ENCODE results near the gene KLF4. TPM values are rescaled to one million over a fixed set of nuclear protein-coding genes. Genes with fewer than 3 reads are reported as not detected.

Gene KLF4
- total RNA-seq (2022) = 19.9 and 23.0 TPM in 2 replicates
- Bru-seq, nascent RNA = percentile 79 among the genes with signal in this experiment
- percentile 68 among the genes with signal in this experiment for BruChase-seq, experiment 1, labeled RNA remaining after a 6-hour chase
- BruChase-seq, experiment 2, labeled RNA remaining after a 2-hour chase = percentile 80 among the genes with signal in this experiment
- long read RNA-seq, transcript KLF4-201 (5 exons, 2,813 nt) = major isoform, 9 of 11 reads
- long read RNA-seq, partial matches to known transcripts = 1 of 11 reads
- long read RNA-seq, other reads (novel, unspliced or antisense) = 0 of 11 reads

DNA sequence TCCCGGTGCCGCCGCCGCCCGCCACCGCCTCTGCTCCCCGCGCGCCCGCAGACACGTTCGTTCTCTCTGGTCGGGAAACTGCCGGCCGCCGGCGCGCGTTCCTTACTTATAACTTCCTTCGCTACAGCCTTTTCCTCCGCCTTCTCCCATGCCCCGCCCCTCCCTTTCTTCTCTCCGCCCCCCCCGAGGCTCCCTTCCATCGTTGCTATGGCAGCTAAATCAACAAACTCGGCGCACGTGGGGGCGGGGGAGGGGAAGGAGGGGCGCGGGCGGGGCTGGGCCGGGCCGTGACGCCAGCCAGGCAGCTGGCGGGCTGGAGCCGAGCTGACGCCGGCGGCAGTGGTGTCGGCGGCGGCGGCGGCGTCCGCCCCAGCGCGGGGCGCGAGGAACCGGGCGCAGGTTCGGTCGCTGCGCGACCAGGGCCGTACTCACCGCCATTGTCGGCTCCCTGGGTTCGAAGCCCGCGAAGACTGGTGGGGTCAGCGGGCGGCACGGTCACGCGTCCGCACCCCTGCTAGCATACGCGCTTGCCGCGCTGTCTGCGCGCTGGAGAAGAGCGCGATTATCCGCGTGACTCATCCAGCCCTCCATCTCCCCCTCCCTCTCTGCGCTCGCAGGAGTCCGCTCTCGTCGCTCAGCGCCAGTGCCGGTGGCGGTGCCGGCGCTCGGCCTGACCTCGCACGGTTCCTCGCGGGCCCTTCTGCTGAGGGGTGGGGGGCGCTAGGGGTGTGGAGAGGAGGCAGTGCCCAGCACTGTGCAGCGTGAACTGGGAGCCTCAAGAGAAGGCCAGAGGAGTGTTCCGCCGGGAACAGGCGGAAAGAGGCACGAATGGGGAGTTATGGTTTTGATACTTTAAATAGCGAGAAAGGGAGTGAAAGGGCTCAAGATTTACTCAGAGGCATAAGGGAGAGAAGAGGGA is at the start of gene KLF4:
KLF4 (minus strand) TSS at position 83 of the 919 bp plus-strand sequence. CDS start 597 bp downstream, outside the sequence.
- BruUV-seq (replicated peaks) = no TSS peak
- H3K4me3 Mint-ChIP-seq (ENCODE audit: low read depth, unreplicated experiment) = peak within 1 kb of the TSS; percentile 84
- peak; percentile 79 for DNase-seq
- peak within 1 kb of the TSS; percentile 94 for H3K27ac Mint-ChIP-seq (ENCODE audit: unreplicated experiment)
- H3K36me3 Mint-ChIP-seq (ENCODE audit: insufficient read depth, unreplicated experiment) = peaks cover 53% of the 10 kb centered on the region
- peaks cover 44% of the 10 kb centered on the region for H3K4me1 Mint-ChIP-seq (ENCODE audit: low read depth, unreplicated experiment)
- no peak for TF ChIP-seq CTCF (IDR thresholded peaks at IDR 0.05; ENCODE audit: unreplicated experiment)
- no peaks in the 10 kb centered on the region for H3K27me3 Mint-ChIP-seq (ENCODE audit: unreplicated experiment)
- no peaks in the 10 kb centered on the region for H3K9me3 Mint-ChIP-seq (ENCODE audit: low read depth, unreplicated experiment)
- CTCF ChIA-PET = interaction anchor here (0.6 kb wide), 3 partner anchors 108 to 782 kb away, joined by 3 to 4 read pairs (median 4); no protein-coding TSS in a partner anchor
- intact Hi-C loops (cut with micrococcal nuclease; ENCODE audit: unreplicated experiment) = loop anchor here (5.0 to 10.0 kb wide), 4 partner anchors 57 to 1275 kb away; no protein-coding TSS in a partner anchor

GRCh38 chr9:107536462-107536861 is 46.9 kb upstream of the KLF4 start:
- peaks cover 8% of the 10 kb centered on the region for H3K4me1 Mint-ChIP-seq (ENCODE audit: low read depth, unreplicated experiment)
- CTCF ChIA-PET = no interaction called here
- intact Hi-C loops (cut with micrococcal nuclease; ENCODE audit: unreplicated experiment) = no loop called here
- H3K4me3 Mint-ChIP-seq (ENCODE audit: low read depth, unreplicated experiment) = no peak overlapping the region
- no peaks in the 10 kb centered on the region for H3K36me3 Mint-ChIP-seq (ENCODE audit: insufficient read depth, unreplicated experiment)
- DNase-seq = no peak
- no TSS peak for BruUV-seq (replicated peaks)
- TF ChIP-seq CTCF (IDR thresholded peaks at IDR 0.05; ENCODE audit: unreplicated experiment) = no peak
- no peaks in the 10 kb centered on the region for H3K9me3 Mint-ChIP-seq (ENCODE audit: low read depth, unreplicated experiment)
- no peak overlapping the region for H3K27ac Mint-ChIP-seq (ENCODE audit: unreplicated experiment)
- H3K27me3 Mint-ChIP-seq (ENCODE audit: unreplicated experiment) = no peaks in the 10 kb centered on the region

GRCh38 chr9:107534510-107535078 is 45.0 kb upstream of the KLF4 start:
- CTCF ChIA-PET = interaction anchor here (0.6 kb wide), 1 partner anchor 66 kb away, joined by 6 read pairs; no protein-coding TSS in a partner anchor
- TF ChIP-seq CTCF (IDR thresholded peaks at IDR 0.05; ENCODE audit: unreplicated experiment) = no peak
- intact Hi-C loops (cut with micrococcal nuclease; ENCODE audit: unreplicated experiment) = no loop called here

DNA sequence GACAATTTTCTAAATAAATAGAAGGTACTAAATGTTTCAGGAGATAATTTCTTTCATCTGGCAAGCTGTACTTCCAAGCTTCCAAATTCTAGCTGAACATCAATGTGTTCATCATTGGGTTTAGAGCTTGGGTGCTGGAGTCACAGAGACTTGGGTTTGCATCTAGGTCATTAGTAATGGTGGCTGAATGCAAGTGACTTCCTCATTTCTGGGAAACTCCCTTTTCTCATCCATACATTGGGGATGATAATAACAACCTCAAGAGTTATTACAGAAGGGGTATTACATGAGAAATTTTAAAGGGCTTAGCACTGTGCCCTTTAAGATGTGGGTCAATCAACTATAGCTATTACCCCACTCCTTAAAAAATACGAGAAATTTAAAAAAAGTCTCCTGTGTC is 41.1 kb upstream of the KLF4 start:
- CTCF ChIA-PET = interaction anchor here (0.7 kb wide), 1 partner anchor 85 kb away, joined by 3 read pairs; no protein-coding TSS in a partner anchor
- no TSS peak for BruUV-seq (replicated peaks)
- intact Hi-C loops (cut with micrococcal nuclease; ENCODE audit: unreplicated experiment) = no loop called here
- no peaks in the 10 kb centered on the region for H3K36me3 Mint-ChIP-seq (ENCODE audit: insufficient read depth, unreplicated experiment)
- H3K27me3 Mint-ChIP-seq (ENCODE audit: unreplicated experiment) = no peaks in the 10 kb centered on the region
- no peak overlapping the region for H3K4me3 Mint-ChIP-seq (ENCODE audit: low read depth, unreplicated experiment)
- no peak for TF ChIP-seq CTCF (IDR thresholded peaks at IDR 0.05; ENCODE audit: unreplicated experiment)
- no peaks in the 10 kb centered on the region for H3K9me3 Mint-ChIP-seq (ENCODE audit: low read depth, unreplicated experiment)
- no peak overlapping the region for H3K27ac Mint-ChIP-seq (ENCODE audit: unreplicated experiment)
- H3K4me1 Mint-ChIP-seq (ENCODE audit: low read depth, unreplicated experiment) = no peaks in the 10 kb centered on the region
- DNase-seq = no peak

More at GRCh38 chr9:107534510-107535078, 45.0 kb upstream of the KLF4 start:
- BruUV-seq (replicated peaks) = no TSS peak
- no peaks in the 10 kb centered on the region for H3K27me3 Mint-ChIP-seq (ENCODE audit: unreplicated experiment)
- H3K4me1 Mint-ChIP-seq (ENCODE audit: low read depth, unreplicated experiment) = peaks cover 8% of the 10 kb centered on the region
- H3K27ac Mint-ChIP-seq (ENCODE audit: unreplicated experiment) = no peak overlapping the region
- no peaks in the 10 kb centered on the region for H3K9me3 Mint-ChIP-seq (ENCODE audit: low read depth, unreplicated experiment)
- H3K36me3 Mint-ChIP-seq (ENCODE audit: insufficient read depth, unreplicated experiment) = no peaks in the 10 kb centered on the region
- H3K4me3 Mint-ChIP-seq (ENCODE audit: low read depth, unreplicated experiment) = no peak overlapping the region
- no peak for DNase-seq

Measured in Calu3 (cell line).